ENCODE data around the gene DYSF.

DYSF gene

DNA sequence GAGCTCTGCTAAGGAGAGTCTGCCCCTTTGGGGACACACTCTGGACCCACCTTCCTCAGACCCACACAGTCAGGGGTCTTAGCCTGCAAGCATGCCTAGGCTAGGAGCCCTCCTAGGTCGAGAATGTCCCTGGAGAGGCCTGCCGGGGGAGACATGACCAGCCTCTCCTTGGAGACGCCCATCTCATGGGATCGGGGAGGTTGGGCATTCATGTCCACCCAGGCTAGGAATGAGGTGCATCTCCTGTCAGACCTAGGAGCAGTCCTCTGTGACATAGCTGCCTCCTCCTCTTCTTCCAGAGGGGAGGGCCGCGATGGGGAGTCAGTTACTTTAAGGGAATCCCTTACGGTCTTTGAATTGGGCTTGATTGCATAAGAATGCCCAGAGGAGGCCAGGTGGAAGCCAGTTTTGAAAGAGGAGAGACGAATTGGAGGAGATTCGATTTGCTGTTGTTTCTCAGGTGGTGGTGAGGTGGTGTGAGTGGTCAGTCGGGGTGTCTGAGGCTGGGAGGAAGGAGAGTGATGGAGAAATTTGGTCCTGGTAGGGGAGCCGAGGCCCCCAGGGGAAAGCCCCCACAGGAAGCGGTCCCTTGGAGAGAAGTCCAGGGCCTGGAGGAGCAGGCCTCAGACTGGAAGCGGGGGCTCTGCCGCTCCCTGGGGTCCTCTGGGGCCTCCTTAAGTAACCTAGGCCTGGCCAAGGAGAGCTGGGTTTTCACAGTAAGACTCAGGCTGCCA lies 241.3 kb downstream of the DYSF start:
- no peak for TF ChIP-seq ZNF660 (tag by site-specific recombination; IDR thresholded peaks at IDR 0.05)
- TF ChIP-seq GLIS1 (tag by site-specific recombination; IDR thresholded peaks at IDR 0.05), result peak; percentile 55
- no peak for TF ChIP-seq ZNF529 (tag by site-specific recombination; IDR thresholded peaks at IDR 0.05; ENCODE audit: insufficient replicate concordance)
- TF ChIP-seq ZNF114 (tag by site-specific recombination; IDR thresholded peaks at IDR 0.05), result no peak
- TF ChIP-seq KLF1 (tag by site-specific recombination; IDR thresholded peaks at IDR 0.05), result no peak
- TF ChIP-seq ZNF2 (tag by site-specific recombination; IDR thresholded peaks at IDR 0.05), result no peak
- no peak for TF ChIP-seq KLF16 (tag by site-specific recombination; IDR thresholded peaks at IDR 0.05)
- TF ChIP-seq, protein P1, sequence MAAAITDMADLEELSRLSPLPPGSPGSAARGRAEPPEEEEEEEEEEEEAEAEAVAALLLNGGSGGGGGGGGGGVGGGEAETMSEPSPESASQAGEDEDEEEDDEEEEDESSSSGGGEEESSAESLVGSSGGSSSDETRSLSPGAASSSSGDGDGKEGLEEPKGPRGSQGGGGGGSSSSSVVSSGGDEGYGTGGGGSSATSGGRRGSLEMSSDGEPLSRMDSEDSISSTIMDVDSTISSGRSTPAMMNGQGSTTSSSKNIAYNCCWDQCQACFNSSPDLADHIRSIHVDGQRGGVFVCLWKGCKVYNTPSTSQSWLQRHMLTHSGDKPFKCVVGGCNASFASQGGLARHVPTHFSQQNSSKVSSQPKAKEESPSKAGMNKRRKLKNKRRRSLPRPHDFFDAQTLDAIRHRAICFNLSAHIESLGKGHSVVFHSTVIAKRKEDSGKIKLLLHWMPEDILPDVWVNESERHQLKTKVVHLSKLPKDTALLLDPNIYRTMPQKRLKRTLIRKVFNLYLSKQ (tag by site-specific recombination; IDR thresholded peaks at IDR 0.05; ENCODE audit: borderline replicate concordance), result no peak
- Histone ChIP-seq H3K4me1 (ENCODE audit: control insufficient read depth, insufficient read depth, low read length) (no peaks in the 10 kb centered on the region), H3K9me3 (ENCODE audit: control insufficient read depth, insufficient read depth, low read depth, low read length) (no peaks in the 10 kb centered on the region), H3K36me3 (ENCODE audit: control insufficient read depth in 2 of 2, insufficient read depth in 1 of 2, low read length in 2 of 2) (no peaks in the 10 kb centered on the region), H3K4me3 (ENCODE audit: low read depth, low read length) (no peak overlapping the region), H3K27ac (ENCODE audit: extremely low read depth, low read depth, low read length) (no peak overlapping the region)
- POLR2A ChIA-PET, result no interaction called here
- CTCF ChIA-PET, result no interaction called here

DNA sequence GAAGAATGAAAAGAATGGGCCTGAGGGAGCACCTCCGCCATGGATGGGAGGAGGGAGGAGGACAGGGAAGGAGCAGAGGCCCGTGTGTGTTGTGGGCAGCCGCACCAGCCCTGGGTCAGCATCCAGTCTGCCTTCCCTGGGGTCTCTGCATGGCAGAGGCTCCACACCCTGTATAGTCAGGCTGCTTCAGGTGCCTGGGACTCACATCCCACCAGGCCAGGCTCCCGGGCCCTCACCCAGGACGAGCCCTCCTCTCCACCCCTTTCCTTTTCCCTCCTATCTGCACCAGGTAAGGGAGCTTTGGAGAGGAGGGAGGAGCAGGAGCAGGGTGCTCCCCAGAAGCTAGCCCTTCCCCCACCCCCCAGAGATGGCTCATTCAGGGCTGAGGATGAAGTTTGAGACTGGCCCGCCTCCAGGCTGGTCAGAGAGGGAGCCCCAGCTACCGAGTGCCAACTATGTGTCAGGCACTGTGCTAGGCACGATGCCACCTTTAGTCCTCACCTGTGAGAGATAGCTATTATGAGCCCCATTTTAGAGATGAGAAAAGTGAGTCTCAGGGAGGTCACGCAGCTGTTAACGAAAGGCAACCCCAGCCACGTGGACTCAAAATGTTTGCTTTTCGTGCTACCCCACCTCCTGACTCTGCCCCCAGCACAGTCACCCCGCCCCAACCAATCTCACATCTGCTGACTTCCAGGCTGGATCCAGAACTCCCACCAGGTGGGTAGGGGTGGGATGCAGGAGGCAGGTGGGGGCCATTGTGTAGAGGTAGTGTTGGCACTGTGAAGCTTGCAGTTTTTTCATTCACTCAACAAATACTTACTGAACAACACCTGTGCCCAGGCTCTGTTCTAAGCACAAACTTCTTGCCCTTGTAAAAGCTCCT lies 242.1 kb downstream of the DYSF start:
- ChIA-PET CTCF (interaction anchor here (1.1 kb wide), 1 partner anchor 23 kb away, joined by 3 read pairs; no protein-coding TSS in a partner anchor), POLR2A (no interaction called here)
- H3K27ac ChIP-seq (ENCODE audit: extremely low read depth, low read depth, low read length), result no peak overlapping the region

DNA sequence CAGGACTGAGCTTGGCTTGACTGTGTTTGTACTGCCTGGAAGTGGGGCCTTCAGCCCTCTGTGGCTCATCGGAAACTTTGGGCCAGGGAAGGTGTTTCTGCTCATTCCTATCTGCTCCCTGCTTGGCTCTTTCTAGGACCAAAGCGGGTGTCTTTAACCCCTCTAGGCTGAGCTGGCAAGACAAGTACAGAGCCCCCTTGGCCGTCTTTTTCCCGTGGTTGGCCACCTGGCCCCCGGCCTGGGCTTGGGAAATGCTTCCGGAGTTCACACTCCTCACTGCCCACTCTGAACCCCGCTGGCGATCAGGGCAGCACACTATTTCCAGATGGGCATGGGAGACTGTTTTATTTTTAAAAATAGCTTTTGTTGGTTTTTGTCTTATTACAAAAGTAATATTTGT lies 243.0 kb downstream of the DYSF start:
- H3K9me3 ChIP-seq (ENCODE audit: control insufficient read depth, insufficient read depth, low read depth, low read length), result no peaks in the 10 kb centered on the region
- no peak overlapping the region for H3K27ac ChIP-seq (ENCODE audit: extremely low read depth, low read depth, low read length)
- CTCF ChIA-PET, result interaction anchor here (1.1 kb wide), 1 partner anchor 22 kb away, joined by 3 read pairs; no protein-coding TSS in a partner anchor
- H3K36me3 ChIP-seq (ENCODE audit: control insufficient read depth in 2 of 2, insufficient read depth in 1 of 2, low read length in 2 of 2), result no peaks in the 10 kb centered on the region
- H3K4me1 ChIP-seq (ENCODE audit: control insufficient read depth, insufficient read depth, low read length), result no peaks in the 10 kb centered on the region
- no peak overlapping the region for H3K4me3 ChIP-seq (ENCODE audit: low read depth, low read length)
- TF ChIP-seq, protein P2, sequence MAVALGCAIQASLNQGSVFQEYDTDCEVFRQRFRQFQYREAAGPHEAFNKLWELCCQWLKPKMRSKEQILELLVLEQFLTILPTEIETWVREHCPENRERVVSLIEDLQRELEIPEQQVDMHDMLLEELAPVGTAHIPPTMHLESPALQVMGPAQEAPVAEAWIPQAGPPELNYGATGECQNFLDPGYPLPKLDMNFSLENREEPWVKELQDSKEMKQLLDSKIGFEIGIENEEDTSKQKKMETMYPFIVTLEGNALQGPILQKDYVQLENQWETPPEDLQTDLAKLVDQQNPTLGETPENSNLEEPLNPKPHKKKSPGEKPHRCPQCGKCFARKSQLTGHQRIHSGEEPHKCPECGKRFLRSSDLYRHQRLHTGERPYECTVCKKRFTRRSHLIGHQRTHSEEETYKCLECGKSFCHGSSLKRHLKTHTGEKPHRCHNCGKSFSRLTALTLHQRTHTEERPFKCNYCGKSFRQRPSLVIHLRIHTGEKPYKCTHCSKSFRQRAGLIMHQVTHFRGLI (tag by site-specific recombination; IDR thresholded peaks at IDR 0.05), result peak; percentile 95
- TF ChIP-seq, protein P3, sequence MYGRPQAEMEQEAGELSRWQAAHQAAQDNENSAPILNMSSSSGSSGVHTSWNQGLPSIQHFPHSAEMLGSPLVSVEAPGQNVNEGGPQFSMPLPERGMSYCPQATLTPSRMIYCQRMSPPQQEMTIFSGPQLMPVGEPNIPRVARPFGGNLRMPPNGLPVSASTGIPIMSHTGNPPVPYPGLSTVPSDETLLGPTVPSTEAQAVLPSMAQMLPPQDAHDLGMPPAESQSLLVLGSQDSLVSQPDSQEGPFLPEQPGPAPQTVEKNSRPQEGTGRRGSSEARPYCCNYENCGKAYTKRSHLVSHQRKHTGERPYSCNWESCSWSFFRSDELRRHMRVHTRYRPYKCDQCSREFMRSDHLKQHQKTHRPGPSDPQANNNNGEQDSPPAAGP (tag by site-specific recombination; IDR thresholded peaks at IDR 0.05), result no peak
- POLR2A ChIA-PET, result no interaction called here

More for the DNA sequence above, 242.1 kb downstream of the DYSF start:
- Histone ChIP-seq H3K4me3 (ENCODE audit: low read depth, low read length) (no peak overlapping the region), H3K36me3 (ENCODE audit: control insufficient read depth in 2 of 2, insufficient read depth in 1 of 2, low read length in 2 of 2) (no peaks in the 10 kb centered on the region), H3K9me3 (ENCODE audit: control insufficient read depth, insufficient read depth, low read depth, low read length) (no peaks in the 10 kb centered on the region), H3K4me1 (ENCODE audit: control insufficient read depth, insufficient read depth, low read length) (no peaks in the 10 kb centered on the region)
- TF ChIP-seq ZNF324 (tag by site-specific recombination; IDR thresholded peaks at IDR 0.05), result no peak

Measured in HEK293 (cell line).